NCI-H748 treated with DMSO at 0.1 percent for 48 hours (cell line): Measurements from ENCODE around the gene KIF26B.

Source experiments
- DNase-seq: peaks from one replicate; lab custom pipeline; 2025; lab: John Stamatoyannopoulos, UW

KIF26B gene

GRCh38 chr1:245751726-245752470 is 597.1 kb downstream of the KIF26B start:
- no peak for DNase-seq

GRCh38 chr1:245752561-245752960 is 597.8 kb downstream of the KIF26B start:
- no peak for DNase-seq

DNA sequence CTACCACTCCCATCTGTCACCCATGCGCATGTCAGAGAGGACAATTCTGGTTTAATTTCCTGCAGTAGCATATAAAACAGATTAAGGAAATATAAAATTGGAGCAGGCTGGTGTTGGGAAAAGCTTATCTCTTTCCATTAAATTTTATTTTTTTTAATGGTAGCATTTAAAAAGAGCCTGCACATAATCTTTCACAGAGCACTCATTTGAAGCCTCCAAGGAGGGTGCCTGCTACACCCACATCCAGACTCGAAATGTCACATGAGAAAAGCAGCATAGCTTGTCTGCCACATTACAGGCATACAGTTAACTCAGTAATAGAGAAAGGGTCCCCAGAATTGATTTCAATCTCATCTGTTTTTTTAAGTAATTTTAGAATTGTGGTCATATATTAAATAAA is 599.0 kb downstream of the KIF26B start:
- no peak for DNase-seq

DNA sequence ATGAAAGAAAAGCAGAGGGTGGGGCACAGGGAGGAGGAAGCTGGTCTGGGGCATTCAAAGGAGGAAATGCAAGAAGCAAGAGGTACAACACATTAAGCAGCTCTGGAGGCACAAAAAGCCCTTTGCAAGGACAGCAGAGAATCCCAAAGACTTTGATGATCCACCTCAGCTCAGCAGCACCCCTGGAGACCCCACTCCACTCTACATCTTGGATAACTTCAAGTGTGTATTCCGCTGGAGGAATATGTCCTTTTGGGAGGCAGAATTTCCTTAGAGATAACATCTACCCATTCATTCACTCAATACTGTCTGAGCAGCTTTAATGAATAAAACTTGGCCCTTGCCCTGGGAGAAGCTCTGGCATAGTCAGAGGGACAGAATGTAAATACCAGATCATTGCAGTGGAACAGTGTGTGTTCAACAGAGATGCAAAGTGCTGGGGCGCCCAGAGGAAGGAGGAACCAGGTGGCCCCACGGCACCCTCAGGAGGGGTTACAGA is 599.7 kb downstream of the KIF26B start:
- DNase-seq: no peak
